AG08396 (cell line): ENCODE measurements around the gene GNG14.
"Not testable (repeated sequence)": the region's sequence is repeated elsewhere in the genome, so short reads cannot be mapped to it uniquely, and the experiment has no call there.

Source experiments
- DNase-seq: peaks from one replicate; pipeline ENCODE4 v3.0.0; 2012; ENCODE audit warnings: low spot score, mixed read lengths

The GNG14 gene

DNA sequence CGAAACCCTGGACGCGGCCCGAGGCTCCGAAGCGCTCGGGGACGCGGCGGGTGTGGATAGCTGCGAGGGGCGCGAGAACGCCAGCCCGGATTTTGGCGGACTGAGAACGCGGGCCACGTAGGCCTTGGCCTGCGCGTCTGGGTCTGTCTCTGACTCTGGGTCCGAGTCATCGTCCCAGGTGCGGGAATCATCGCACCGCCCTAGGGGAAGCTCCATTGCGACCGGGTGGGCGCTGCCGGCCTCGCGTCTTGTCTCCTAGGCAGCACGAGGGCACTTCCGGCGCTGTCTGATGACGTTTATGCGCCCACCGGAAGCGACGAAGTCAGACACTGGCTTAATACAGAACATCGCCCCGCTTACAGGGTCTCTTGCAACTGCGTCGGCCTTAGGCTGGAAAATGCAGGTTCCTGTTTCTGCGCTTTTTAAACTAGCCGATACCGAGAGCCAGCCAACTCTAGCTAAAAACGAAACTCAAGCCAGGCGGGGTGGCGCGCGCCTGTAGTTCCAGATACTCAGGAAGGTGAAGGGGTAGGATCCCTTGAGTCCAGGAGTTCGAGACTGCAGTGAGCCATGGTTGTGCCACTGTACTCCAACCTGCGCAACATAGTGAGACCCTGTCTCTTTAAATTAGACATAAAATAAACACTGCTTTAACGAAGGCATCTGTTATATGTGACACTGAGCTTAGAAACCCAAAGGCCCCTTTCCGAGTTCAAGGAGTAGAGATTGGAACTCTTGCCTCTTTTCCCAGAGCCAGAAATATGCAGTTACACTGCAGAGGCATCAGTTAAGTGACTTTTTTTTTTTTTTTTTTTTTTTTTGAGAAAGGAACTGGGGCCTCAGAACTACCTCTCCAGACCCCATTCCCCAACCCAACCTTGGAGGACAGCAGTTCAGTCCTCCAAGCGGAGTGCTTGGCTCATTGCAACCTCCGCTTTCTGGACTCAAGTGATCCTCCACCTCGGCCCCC, 8.9 kb downstream of the GNG14 start, which contains the start of gene FBXW9:
FBXW9 (minus strand) TSS at position 266 of the 970 bp plus-strand sequence; CDS start at position 216, 50 bp downstream.
- peak; percentile 98 for DNase-seq

DNA sequence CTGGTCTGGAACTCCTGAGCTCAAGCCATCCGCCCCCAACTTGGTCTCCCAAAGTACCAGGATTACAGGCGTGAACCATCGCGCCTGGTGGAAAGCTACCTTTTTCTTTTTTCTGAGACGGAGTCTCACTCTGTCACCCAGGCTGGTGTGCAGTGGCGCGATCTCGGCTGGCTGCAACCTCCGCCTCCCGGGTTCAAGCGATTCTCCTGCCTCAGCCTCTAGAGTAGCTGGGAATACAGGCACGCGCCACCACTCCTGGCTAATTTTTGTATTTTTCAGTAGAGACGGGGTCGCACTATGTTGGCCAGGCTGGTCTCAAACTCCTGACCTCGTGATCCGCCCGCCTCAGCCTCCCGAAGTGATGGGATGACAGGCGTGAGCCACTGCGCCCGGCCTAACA, 9.6 kb downstream of the GNG14 start:
- not testable (repeated sequence) for DNase-seq

DNA sequence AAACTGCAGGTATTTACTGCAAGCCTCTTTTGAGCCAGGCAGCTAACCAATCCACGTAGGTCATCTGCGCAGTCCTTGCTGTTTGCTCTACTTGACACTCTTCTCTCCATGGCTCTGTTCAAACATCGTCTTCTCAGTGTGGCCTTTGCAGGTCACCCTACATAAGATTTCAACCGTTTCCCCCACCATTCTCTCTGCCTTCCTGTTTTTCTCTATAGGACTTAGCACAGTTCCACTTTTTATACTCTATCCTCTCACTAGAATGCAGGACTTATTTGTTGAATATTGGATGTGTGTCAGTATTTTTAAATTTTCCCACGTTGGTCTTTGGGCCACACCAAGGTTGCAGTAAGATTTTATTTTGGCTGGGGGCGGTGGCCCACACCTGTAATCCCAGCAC, 10.3 kb downstream of the GNG14 start:
- no peak for DNase-seq

DNA sequence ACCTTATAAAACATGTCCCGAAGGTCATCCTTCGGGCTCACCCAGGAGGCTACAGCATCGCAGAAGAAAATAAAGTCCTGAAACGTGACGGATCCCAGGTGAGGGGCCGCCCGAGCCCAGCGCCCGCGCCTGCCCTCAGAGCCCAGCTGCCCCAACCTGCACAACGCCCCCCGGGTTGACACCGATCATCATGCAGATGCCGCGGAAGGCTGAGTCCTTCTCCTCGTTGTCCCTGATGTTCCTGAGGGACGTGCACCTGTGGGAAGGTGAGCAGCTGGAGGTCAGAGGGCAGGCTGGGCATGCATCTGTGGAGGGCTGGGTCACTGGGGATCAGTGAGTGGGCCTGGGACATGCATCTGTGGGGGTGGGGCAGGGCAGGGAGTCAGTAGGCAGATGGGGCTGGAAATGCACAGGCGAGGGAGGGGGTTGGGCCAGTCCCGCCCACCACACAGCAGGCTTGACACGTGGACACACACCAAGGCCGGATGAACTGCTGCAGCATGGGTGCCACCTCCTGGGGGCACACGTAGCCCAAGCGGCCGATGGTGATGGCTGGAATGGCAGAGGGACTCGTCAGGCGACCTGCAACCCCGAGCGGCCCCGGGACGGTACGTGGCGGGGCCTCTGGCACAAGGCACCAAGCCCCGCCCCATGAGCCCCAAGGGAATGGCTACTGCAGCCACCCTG, 13.9 kb downstream of the GNG14 start:
- DNase-seq: no peak

DNA sequence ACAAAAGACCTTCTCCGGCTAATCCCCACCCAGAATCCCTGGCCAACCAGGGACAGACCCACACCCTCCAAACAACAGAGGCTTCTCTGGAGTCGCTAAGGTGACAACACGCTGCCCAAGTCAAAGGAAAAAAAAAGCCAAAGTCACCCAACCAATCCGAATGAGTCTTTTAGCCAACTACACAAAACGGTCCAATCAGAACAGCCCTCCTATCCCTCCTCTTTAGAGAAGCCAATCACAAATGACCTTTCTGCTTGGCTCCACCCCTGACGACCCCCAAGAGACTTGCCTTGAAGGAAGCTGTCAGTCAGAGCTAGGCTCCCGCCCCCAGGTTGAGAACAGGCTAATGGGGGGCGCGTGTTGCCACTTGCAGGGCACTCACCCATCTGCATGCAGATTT, 15.2 kb downstream of the GNG14 start:
- peak; percentile 83 for DNase-seq

DNA sequence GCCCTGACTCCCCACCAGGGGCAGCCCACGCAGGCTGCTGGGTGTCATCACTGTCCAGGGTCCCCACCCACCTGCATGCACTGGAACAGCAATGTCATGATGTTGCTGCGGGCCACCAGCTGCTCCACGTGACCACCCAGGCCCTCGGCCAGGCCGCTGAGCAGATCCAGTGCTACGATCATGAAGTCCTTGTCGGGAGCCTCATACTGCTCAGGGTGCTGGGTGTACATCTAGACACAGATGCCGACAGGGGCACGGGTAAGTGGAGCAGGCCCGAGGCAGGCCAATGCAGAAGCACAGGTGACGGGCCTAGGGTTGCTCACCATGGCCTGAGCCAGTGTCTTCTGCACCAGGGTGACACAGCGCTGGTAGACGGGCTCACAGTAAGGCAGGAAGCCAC, 17.4 kb downstream of the GNG14 start:
- no peak for DNase-seq

DNA sequence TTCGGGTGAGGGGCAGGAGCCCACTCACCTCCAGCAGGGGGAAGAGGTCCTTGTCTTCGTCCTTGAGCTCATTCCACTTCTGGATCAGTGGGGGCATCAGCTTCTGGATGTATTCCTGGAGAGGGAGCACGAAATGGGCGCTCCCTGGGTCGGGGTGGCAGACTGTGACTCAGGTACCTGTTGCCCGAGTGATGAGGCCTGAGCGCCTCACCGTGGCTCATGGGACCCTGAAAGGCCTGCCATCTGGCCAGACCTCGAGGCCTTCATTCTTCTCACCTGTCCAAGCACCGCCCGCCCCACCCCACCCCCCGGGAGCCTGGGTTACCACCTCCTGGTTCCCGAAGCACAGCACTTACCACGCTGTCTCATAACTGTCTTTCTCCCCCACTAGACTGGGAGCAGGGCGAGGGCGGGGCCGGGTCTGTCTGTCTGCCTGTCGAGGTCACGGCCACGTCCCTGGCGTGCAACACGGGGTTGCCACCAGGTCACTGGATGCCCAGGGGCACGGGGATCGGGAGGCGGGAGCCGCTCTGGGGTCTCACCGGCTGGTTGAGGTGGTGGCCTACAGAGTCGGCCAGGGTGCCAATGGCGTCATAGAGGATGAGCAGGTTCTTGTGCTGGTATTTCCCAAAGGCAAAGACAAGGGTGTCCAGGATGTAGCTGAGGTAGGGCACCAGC, 18.0 kb downstream of the GNG14 start:
- DNase-seq: no peak

DNA sequence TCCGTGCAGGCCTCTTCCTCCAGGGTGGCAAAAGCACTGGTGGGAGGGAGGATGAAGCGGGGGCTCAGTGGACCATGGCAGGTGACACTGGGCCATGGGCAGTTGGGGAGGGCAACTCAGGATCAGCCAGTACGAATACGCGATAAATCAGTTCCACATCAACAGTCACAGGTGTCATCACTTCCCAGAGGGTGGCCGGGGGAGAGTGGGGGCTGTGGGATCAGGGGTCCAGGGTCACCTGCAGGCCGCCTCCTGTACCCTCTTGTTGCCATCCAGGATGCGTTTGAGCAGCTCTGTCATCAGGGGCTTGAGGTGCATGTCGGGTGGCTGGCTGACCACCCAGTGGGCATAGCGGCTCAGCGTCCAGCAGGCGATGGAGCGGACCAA, 18.5 kb downstream of the GNG14 start:
- no peak for DNase-seq

DNA sequence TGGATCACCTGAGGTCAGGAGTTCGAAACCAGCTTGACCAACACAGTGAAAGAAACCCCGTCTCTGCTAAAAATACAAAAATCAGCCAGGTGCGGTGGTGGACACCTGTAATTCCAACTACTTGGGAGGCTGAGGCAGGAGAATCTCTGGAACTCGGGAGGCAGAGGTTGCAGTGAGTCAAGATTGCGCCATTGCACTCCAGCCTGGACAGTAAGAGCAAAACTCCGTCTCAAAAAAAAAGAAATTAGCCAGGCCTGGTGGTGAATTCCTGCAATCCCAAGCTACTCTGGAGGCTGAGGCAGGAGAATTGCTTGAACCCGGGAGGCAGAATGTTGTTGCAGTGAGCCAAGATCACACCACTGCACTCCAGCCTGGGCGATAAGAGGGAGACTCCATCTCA, 20.8 kb downstream of the GNG14 start:
- no peak for DNase-seq

DNA sequence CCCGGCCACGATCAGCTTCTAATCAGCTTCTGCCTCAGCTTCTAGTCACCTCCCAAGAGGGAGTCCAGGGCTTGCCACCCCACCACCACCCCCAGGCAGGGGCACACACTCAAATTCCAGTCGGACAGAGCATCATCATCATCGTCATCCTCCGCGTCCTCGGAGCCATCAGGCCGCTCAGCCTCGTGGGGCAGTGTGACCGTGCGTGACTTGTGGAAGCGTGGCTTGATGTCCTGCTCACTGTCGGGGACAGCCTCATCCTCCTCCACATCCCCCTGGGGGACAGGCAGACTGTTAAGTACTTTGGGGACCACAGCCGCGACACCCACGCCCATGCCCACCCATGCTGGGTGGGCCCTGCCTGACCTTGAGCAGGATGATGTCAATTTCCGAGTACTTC, 23.4 kb downstream of the GNG14 start:
- DNase-seq: no peak

DNA sequence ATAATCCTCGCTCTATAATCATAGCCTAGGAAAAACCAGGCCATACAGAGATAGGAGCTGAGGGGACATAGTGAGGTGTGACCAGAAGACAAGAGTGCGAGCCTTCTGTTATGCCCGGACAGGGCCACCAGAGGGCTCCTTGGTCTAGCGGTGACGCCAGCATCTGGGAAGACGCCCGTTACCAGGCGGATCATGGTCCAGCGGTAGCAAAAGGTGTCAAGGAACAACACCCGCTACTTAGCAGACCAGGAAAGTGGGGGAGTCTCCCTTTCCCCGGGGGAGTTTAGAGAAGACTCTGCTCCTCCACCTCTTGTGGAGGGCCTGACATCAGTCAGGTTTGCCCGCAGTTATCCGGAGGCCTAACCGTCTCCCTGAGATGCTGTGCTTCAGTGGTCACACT, 24.3 kb downstream of the GNG14 start:
- DNase-seq: not testable (repeated sequence)

DNA sequence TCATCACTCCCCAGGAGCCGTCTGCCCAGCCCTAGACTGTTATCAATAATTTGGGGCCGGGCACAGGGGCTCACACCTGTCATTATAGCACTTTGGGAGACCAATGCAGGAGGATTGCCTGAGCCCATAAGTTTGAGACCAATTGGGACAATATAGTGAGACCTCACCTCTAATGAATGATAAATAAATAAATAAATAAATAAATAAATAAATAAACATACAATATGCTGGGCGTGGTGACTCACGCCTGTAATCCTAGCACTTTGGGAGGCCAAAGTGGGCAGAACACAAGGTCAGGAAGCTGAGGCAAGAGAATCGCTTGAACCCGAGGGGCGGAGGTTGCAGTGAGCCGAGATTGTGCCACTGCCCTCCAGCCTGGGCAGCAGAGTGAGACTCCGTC, 25.5 kb downstream of the GNG14 start:
- DNase-seq: not testable (repeated sequence)

DNA sequence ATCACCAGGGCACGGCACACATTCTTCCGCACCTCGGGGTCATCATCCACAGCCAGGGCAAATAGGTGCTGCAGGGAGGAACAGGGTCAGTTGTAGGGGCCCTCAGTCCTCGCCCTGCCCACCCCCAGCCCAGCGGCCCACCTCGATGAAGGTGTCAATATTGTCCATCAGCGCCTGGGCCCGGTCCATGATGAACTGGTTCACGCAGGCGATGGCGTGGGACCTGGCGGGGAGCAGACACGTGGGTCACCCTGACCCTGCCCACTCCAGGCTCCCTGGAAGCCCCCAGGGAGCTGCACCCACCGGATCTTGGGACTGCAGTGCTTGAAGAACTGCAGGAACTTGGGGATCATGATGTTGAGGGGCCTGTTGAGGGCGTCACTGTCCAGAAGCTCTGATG, 27.3 kb downstream of the GNG14 start:
- DNase-seq: no peak

DNA sequence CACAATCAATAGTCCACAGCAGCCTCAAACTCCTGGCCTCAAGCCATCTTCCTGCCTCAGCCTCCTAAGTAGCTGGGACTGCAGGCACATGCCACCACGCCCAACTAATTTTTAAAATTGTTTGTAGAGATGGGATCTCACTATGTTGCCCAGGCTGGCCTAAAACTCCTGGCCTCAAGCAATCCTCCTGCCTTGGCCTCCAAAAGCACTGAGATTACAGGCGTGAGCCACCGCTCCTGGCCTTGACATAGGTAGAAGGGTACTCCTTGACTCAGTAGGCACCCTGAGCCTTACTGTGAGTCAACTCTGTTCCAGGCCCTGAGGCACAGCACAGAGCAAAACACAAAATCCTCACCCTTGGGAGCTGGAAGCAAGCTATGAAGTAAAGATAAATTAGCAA, 28.1 kb downstream of the GNG14 start:
- DNase-seq: no peak

DNA sequence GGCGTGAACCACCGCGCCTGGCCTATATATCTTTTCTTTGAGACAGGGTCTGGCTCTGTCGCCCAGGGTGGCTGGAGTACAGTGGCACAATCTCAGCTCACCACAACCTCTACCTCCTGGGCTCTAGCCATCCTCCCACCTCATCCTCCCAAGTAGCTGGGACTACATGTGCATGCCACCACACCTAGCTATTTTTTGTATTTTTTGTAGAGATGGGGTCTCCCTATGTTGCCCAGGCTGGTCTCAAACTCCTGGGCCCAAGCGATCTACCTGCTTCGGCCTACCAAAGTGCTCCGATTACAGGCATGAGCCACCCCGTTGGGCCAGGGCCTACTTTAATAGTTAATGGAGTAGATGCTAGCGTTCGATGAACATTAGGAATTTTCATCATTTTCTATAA, 32.5 kb downstream of the GNG14 start:
- DNase-seq: no peak

DNA sequence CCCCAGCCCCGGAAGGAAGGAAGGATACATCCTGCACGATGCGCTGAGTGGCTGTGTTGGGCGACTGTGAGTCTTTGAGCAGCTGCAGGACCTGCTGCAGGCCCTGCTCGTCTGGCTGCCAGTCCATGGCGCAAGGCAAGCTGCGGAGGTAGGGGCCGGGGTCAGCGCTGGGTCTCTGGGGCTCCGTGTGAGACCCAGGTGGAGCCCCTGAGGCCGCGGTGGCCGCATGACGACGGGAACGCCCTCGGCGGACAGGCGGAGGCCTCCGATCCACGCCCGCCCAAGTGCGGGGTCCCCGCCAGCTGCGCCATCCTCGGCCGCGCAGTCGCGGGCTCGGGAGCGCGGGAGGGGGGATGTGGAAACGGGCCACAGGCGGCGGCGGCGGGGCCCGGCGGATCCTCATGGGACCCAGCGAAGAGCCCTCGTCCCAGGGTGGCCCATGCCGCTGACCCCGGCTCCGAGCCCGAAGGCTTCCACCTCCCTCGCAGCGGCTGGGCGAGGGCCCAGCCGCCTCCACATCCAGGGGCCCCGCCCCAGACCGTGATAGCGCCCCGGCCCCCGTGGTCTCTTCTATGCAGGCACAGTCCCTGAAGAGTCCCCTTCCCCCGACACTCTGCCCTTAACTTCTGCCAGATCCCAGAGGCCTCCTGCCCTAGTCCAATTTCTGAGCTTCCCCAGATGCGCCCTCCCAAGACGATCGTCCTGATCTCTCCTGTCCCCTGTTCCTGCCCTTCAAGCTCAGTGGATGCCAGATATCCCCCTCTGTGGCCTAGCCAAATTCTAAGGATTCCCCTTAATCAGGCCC, 33.3 kb downstream of the GNG14 start:
- peak; percentile 48 for DNase-seq

DNA sequence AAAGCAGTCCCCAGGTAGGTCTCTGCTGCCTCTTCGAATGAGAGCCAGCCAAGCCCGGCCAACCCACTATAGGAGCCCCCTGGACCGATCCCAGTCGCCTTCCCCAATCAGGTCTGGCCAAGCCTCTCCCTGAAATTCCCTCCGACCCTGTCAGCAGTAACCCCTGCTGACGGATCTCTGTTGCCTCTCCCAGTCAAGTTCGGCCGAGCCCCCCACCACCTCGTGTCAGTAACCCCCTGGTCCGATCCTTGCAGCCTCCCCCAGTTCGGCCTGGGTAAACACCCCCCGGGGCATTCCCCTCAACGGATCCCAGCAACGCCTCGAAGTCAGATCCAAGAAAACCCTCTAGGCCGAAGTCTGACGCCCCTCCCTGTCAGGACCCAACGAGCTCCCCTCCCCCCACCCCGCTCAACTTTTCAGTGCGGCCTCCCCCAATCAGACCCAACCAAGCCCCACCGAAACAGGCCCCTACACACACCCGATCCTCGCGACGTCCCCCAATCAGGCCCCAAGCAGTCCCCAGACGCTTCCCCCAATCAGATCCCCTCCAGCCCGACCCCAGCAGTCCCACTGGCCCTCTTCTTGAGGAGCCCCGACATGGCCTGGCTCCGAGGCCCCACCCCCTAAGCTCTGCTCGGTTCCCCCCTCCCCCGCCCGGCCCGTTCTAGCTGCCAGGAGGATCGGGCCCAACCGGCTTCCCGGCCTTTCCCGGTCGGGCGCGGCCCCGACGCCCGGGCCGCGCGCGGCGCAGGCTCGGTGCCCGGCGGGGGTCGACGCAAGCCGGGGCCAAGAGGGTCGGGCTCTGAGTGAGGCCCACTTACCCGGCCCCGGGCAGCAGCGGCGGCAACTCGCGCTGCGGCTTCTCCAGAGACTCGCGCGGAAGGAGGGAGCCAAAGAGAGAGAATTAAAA, 34.1 kb downstream of the GNG14 start:
- peak; percentile 87 for DNase-seq

DNA sequence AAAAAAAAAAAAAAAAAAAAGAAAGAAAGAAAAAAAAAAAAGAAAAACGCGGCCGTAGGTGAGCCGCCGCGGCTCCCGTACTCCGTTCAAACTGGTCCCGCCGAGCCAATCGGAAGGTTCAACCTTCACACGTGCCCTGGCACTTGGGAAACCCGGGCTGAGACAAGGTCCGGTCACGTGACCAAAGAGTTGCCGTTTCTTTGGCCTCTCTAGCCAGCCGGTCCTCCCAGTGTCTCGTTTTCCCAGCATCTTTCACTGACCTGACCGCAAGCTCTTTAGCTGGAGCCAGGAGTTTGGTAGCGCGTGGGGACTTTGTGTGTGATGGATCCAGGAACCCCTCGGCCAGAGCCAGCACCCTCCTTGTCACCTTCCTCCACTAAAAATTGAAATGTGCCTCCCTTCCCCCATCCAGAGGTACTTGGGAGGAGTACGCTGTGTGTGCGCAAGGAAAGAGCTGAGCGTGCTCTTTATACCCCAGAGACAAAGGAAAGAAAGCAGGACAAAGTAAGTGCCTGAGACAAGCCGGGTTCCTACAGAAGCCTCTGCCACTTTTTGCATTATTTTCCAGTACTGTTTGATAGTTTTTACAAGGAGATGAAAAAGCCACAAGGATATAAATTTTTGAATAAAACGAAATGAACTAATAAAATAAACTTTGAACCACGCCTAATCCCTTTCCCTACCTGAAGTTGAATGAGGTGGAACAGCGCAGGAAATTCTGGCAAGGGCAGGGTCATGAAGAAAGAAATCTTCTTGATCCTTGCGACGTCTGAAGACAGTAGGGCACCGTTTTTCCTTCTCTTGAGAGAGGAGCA, 35.0 kb downstream of the GNG14 start:
- DNase-seq: peak; percentile 99

DNA sequence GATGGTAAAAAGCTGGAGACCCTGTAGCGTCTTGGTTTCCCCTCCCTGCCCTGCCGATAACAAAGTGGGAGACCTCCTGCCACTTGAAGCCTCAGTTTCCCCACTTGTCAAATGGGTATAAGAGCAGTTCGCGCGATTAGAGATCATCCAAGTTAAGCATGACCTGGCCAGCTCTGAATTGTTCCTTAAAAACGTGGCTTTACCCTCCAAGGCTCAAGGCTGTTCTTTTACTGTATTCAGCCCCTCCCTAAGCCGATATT, 35.5 kb downstream of the GNG14 start:
- no peak for DNase-seq
